Posterior vena cava (tissue), 2 donors: ENCODE results near the gene AOPEP. TPM values are rescaled to one million over a fixed set of nuclear protein-coding genes. Genes with fewer than 3 reads are reported as not detected.
A peak's percentile ranks its signal among the peaks of the same experiment; 100 is the strongest.

Experiments
- DNase-seq: peaks from one replicate; pipeline ENCODE4 v3.0.0-alpha.2; 2020; ENCODE audit warnings: low spot score
- intact Hi-C, 2 donors: fragments of 100-400 bp; cut with DNase I; formaldehyde crosslinking; loops; one replicate each; pipeline versions ENCODE4 v1.14.1 to v1.14.2; 2022 to 2023
- total RNA-seq, 2 donors: library from RNA; stranded (reverse); fragmentation: NEBNext Ultra II Directional; extraction: Animal tissue kit (Norgen Biotek cat#: 25700); gene quantifications; one replicate each; pipeline ENCODE4 v1.2.1, GENCODE V29; 2021
- donor health status: DM: yes; HTN: yes; CAD: no.
- donor health status: DM: yes; HTN: yes; CAD: no.

AOPEP gene
- total RNA-seq, 2 donors from 2014 or later: 124 to 138 TPM

GRCh38 chr9:95107001-95107749, 380.7 kb downstream of the AOPEP start:
- intact Hi-C loops: no loop called here
- DNase-seq: no peak

GRCh38 chr9:95107976-95108375, 381.5 kb downstream of the AOPEP start:
- intact Hi-C loops: no loop called here

GRCh38 chr9:95108777-95109176, 382.3 kb downstream of the AOPEP start:
- DNase-seq: no peak
- intact Hi-C loops: no loop called here

More at GRCh38 chr9:95107976-95108375, 381.5 kb downstream of the AOPEP start:
- no peak for DNase-seq

GRCh38 chr9:95109456-95109855, 383.0 kb downstream of the AOPEP start:
- no peak for DNase-seq
- intact Hi-C loops: no loop called here

GRCh38 chr9:95110921-95111525, 384.5 kb downstream of the AOPEP start:
- intact Hi-C loops: no loop called here
- DNase-seq: no peak

- intact Hi-C loops: no loop called here
- DNase-seq: no peak
Measured at GRCh38 chr9:95111716-95112115, 385.2 kb downstream of the AOPEP start.

- no peak for DNase-seq
- intact Hi-C loops: no loop called here
Measured at GRCh38 chr9:95112436-95113280, 386.2 kb downstream of the AOPEP start.

GRCh38 chr9:95115104-95115503, 388.6 kb downstream of the AOPEP start:
- no peak for DNase-seq
- intact Hi-C loops: no loop called here

- intact Hi-C loops: no loop called here
- no peak for DNase-seq
Measured at GRCh38 chr9:95116002-95116807, 389.7 kb downstream of the AOPEP start.

- no peak for DNase-seq
- intact Hi-C loops: no loop called here
Measured at GRCh38 chr9:95116808-95117204, 390.3 kb downstream of the AOPEP start.

- DNase-seq: no peak
- intact Hi-C loops: no loop called here
Measured at GRCh38 chr9:95118596-95118995, 392.1 kb downstream of the AOPEP start.

GRCh38 chr9:95120781-95121370, 394.4 kb downstream of the AOPEP start:
- DNase-seq: no peak
- intact Hi-C loops: no loop called here

- intact Hi-C loops: loop anchor here in 1 of 2 donors (5.0 kb wide), 1 partner anchor 442 kb away; no protein-coding TSS in a partner anchor
- no peak for DNase-seq
Measured at GRCh38 chr9:95124582-95125367, 398.3 kb downstream of the AOPEP start.

GRCh38 chr9:95125652-95126051, 399.2 kb downstream of the AOPEP start:
- DNase-seq: no peak
- intact Hi-C loops: loop anchor here in 1 of 2 donors (5.0 kb wide), 1 partner anchor 443 kb away; no protein-coding TSS in a partner anchor

GRCh38 chr9:95126739-95127138, 400.2 kb downstream of the AOPEP start:
- DNase-seq: no peak
- intact Hi-C loops: loop anchor here in 1 of 2 donors (5.0 kb wide), 1 partner anchor 444 kb away; no protein-coding TSS in a partner anchor

- DNase-seq: peak; percentile 96
- intact Hi-C loops: loop anchor here in 1 of 2 donors (5.0 kb wide), 1 partner anchor 445 kb away; no protein-coding TSS in a partner anchor
Measured at GRCh38 chr9:95127249-95128176, 401.0 kb downstream of the AOPEP start.

- DNase-seq: no peak
- intact Hi-C loops: loop anchor here in 1 of 2 donors (5.0 kb wide), 1 partner anchor 446 kb away; no protein-coding TSS in a partner anchor
Measured at GRCh38 chr9:95128177-95128524, 401.7 kb downstream of the AOPEP start.
